Measurements from ENCODE around the gene PLK4.

The PLK4 gene

DNA sequence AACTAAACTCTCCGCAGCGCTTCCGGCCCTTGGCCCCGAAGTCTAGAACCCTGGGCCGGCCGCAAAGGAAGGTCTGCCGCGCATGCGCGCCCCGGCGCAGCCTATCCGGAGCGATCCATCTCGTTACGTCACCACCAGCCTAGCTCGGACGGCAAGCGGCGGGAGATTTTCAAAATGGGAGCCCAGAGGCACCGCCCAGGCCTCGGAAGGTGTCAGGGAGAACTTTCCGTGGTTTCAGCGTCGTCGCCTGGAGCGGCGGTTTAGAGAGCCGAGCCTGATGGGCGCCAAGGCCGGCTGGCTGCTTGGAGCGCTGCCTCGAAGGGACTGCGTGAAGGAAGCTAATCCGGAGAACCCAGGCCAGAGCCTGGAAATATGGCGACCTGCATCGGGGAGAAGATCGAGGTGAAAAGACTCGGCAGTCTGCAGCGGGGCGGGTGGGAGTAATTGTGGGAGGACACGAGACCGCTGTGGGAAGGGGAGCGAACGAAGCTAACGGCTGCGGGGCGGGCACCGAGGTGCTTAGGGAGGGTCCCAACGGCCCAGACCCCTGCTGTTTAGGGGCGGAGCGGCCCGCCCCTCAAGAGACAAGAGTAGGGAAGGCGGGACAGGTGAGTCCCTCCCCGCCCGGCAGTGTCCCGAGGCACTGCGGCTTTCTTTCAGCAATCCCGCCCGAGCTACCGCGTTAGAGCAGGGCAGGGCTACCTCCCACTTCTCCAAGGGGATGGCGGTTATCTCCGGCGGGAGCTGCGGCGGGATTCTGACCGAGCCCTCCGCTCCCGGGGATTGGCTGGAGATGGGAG, at the start of gene PLK4:
PLK4 (plus strand) TSS at position 131 of the 800 bp plus-strand sequence; CDS start at position 373, 242 bp downstream.
- peak within 1 kb of the TSS; percentile 83 to 88 for H3K27ac ChIP-seq (ENCODE audit: low read depth in 2 of 2, low read length in 2 of 2)
- no peaks in the 10 kb centered on the region for H3K27me3 ChIP-seq (ENCODE audit: control insufficient read depth in 2 of 2, insufficient read depth in 2 of 2, low read length in 2 of 2)
- H3K4me3 ChIP-seq (ENCODE audit: low read length in 2 of 2): peak within 1 kb of the TSS; percentile 85 to 95
- H3K4me1 ChIP-seq (ENCODE audit: control insufficient read depth in 2 of 2, insufficient read depth in 2 of 2, low read length in 2 of 2): peaks cover 0 to 8% of the 10 kb centered on the region in 2 donors
- H3K9ac ChIP-seq (ENCODE audit: low read depth in 1 of 2, low read length in 2 of 2): peak within 1 kb of the TSS; percentile 69 to 82
- no peaks in the 10 kb centered on the region for H3K9me3 ChIP-seq (ENCODE audit: control insufficient read depth in 2 of 2, low read length in 2 of 2)
- H3K36me3 ChIP-seq (ENCODE audit: control insufficient read depth in 2 of 2, insufficient read depth in 2 of 2, low read length in 2 of 2): peaks cover 3 to 4% of the 10 kb centered on the region in 2 donors

- H3K27ac ChIP-seq (ENCODE audit: low read depth in 2 of 2, low read length in 2 of 2): no peak overlapping the region
- H3K27me3 ChIP-seq (ENCODE audit: control insufficient read depth in 2 of 2, insufficient read depth in 2 of 2, low read length in 2 of 2): no peaks in the 10 kb centered on the region
- no peaks in the 10 kb centered on the region for H3K36me3 ChIP-seq (ENCODE audit: control insufficient read depth in 2 of 2, insufficient read depth in 2 of 2, low read length in 2 of 2)
- no peaks in the 10 kb centered on the region for H3K9me3 ChIP-seq (ENCODE audit: control insufficient read depth in 2 of 2, low read length in 2 of 2)
- H3K9ac ChIP-seq (ENCODE audit: low read depth in 1 of 2, low read length in 2 of 2): no peak overlapping the region
- no peak overlapping the region for H3K4me3 ChIP-seq (ENCODE audit: low read length in 2 of 2)
- H3K4me1 ChIP-seq (ENCODE audit: control insufficient read depth in 2 of 2, insufficient read depth in 2 of 2, low read length in 2 of 2): no peaks in the 10 kb centered on the region
These were observed 48.1 kb upstream of the PLK4 start for GRCh38 chr4:127832585-127832984.

GRCh38 chr4:127843704-127844600, 36.7 kb upstream of the PLK4 start:
- no peaks in the 10 kb centered on the region for H3K9me3 ChIP-seq (ENCODE audit: control insufficient read depth in 2 of 2, low read length in 2 of 2)
- H3K27ac ChIP-seq (ENCODE audit: low read depth in 2 of 2, low read length in 2 of 2): no peak overlapping the region
- H3K9ac ChIP-seq (ENCODE audit: low read depth in 1 of 2, low read length in 2 of 2): no peak overlapping the region
- no peaks in the 10 kb centered on the region for H3K4me1 ChIP-seq (ENCODE audit: control insufficient read depth in 2 of 2, insufficient read depth in 2 of 2, low read length in 2 of 2)
- no peaks in the 10 kb centered on the region for H3K36me3 ChIP-seq (ENCODE audit: control insufficient read depth in 2 of 2, insufficient read depth in 2 of 2, low read length in 2 of 2)
- no peak overlapping the region for H3K4me3 ChIP-seq (ENCODE audit: low read length in 2 of 2)
- no peaks in the 10 kb centered on the region for H3K27me3 ChIP-seq (ENCODE audit: control insufficient read depth in 2 of 2, insufficient read depth in 2 of 2, low read length in 2 of 2)

GRCh38 chr4:127844601-127845116, 36.0 kb upstream of the PLK4 start:
- Histone ChIP-seq H3K36me3 (ENCODE audit: control insufficient read depth in 2 of 2, insufficient read depth in 2 of 2, low read length in 2 of 2) (no peaks in the 10 kb centered on the region), H3K27me3 (ENCODE audit: control insufficient read depth in 2 of 2, insufficient read depth in 2 of 2, low read length in 2 of 2) (no peaks in the 10 kb centered on the region), H3K27ac (ENCODE audit: low read depth in 2 of 2, low read length in 2 of 2) (no peak overlapping the region), H3K9me3 (ENCODE audit: control insufficient read depth in 2 of 2, low read length in 2 of 2) (peaks cover 0 to 1% of the 10 kb centered on the region in 2 donors), H3K4me1 (ENCODE audit: control insufficient read depth in 2 of 2, insufficient read depth in 2 of 2, low read length in 2 of 2) (no peaks in the 10 kb centered on the region), H3K9ac (ENCODE audit: low read depth in 1 of 2, low read length in 2 of 2) (no peak overlapping the region), H3K4me3 (ENCODE audit: low read length in 2 of 2) (no peak overlapping the region)

DNA sequence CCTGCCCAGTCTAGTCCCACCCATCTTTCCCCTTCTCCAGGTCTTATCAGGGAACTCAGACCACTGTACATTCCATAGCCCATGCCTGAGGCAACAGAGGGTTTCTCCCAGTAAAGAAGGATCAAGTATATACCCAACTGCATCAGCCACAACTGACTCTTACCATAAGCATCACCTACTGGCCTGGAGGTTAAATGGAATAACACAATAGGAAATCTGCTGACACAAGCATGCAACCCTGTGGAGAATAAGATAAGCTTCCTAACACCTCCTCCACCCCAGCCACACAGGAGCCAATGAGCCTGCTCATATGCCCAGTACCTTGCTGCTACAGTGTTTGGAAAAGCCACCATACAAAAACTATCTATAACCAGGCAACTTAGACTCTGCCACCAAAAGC, 34.6 kb upstream of the PLK4 start:
- no peak overlapping the region for H3K27ac ChIP-seq (ENCODE audit: low read depth in 2 of 2, low read length in 2 of 2)
- no peak overlapping the region for H3K9ac ChIP-seq (ENCODE audit: low read depth in 1 of 2, low read length in 2 of 2)
- H3K4me1 ChIP-seq (ENCODE audit: control insufficient read depth in 2 of 2, insufficient read depth in 2 of 2, low read length in 2 of 2): no peaks in the 10 kb centered on the region
- H3K9me3 ChIP-seq (ENCODE audit: control insufficient read depth in 2 of 2, low read length in 2 of 2): peaks cover 4 to 5% of the 10 kb centered on the region in 2 donors
- no peaks in the 10 kb centered on the region for H3K27me3 ChIP-seq (ENCODE audit: control insufficient read depth in 2 of 2, insufficient read depth in 2 of 2, low read length in 2 of 2)
- no peaks in the 10 kb centered on the region for H3K36me3 ChIP-seq (ENCODE audit: control insufficient read depth in 2 of 2, insufficient read depth in 2 of 2, low read length in 2 of 2)
- no peak overlapping the region for H3K4me3 ChIP-seq (ENCODE audit: low read length in 2 of 2)

GRCh38 chr4:127846765-127847164, 33.9 kb upstream of the PLK4 start:
- peaks cover 4 to 5% of the 10 kb centered on the region in 2 donors for H3K9me3 ChIP-seq (ENCODE audit: control insufficient read depth in 2 of 2, low read length in 2 of 2)
- no peak overlapping the region for H3K27ac ChIP-seq (ENCODE audit: low read depth in 2 of 2, low read length in 2 of 2)
- no peaks in the 10 kb centered on the region for H3K27me3 ChIP-seq (ENCODE audit: control insufficient read depth in 2 of 2, insufficient read depth in 2 of 2, low read length in 2 of 2)

GRCh38 chr4:127849505-127850234, 31.0 kb upstream of the PLK4 start:
- no peak overlapping the region for H3K9ac ChIP-seq (ENCODE audit: low read depth in 1 of 2, low read length in 2 of 2)
- H3K9me3 ChIP-seq (ENCODE audit: control insufficient read depth in 2 of 2, low read length in 2 of 2): peaks cover 4 to 8% of the 10 kb centered on the region in 2 donors
- H3K4me1 ChIP-seq (ENCODE audit: control insufficient read depth in 2 of 2, insufficient read depth in 2 of 2, low read length in 2 of 2): no peaks in the 10 kb centered on the region
- no peaks in the 10 kb centered on the region for H3K27me3 ChIP-seq (ENCODE audit: control insufficient read depth in 2 of 2, insufficient read depth in 2 of 2, low read length in 2 of 2)
- H3K36me3 ChIP-seq (ENCODE audit: control insufficient read depth in 2 of 2, insufficient read depth in 2 of 2, low read length in 2 of 2): no peaks in the 10 kb centered on the region
- no peak overlapping the region for H3K4me3 ChIP-seq (ENCODE audit: low read length in 2 of 2)
- H3K27ac ChIP-seq (ENCODE audit: low read depth in 2 of 2, low read length in 2 of 2): no peak overlapping the region

More at GRCh38 chr4:127846765-127847164, 33.9 kb upstream of the PLK4 start:
- H3K4me1 ChIP-seq (ENCODE audit: control insufficient read depth in 2 of 2, insufficient read depth in 2 of 2, low read length in 2 of 2): no peaks in the 10 kb centered on the region
- no peak overlapping the region for H3K9ac ChIP-seq (ENCODE audit: low read depth in 1 of 2, low read length in 2 of 2)
- H3K4me3 ChIP-seq (ENCODE audit: low read length in 2 of 2): no peak overlapping the region
- H3K36me3 ChIP-seq (ENCODE audit: control insufficient read depth in 2 of 2, insufficient read depth in 2 of 2, low read length in 2 of 2): no peaks in the 10 kb centered on the region

DNA sequence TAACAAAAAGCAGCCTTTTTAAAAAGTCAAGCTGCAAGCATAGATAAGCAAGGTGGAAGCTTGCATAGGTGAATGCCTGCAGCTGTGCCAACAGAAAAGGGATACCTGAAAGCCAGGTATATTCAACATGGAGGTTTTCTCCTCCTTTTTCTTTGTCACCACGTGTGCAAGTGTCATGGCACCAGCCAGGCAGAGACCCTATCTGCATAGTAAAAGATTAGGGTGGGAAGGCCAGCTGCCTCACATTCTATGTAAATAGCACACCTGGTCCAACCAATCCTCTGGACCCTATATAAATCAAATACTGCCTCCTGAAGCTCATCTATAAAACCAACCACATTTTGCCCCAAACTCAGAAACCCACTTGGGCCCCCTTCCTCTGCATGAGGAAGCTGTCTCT, 28.0 kb upstream of the PLK4 start:
- Histone ChIP-seq H3K27ac (ENCODE audit: low read depth in 2 of 2, low read length in 2 of 2) (no peak overlapping the region), H3K36me3 (ENCODE audit: control insufficient read depth in 2 of 2, insufficient read depth in 2 of 2, low read length in 2 of 2) (no peaks in the 10 kb centered on the region), H3K4me3 (ENCODE audit: low read length in 2 of 2) (no peak overlapping the region), H3K9ac (ENCODE audit: low read depth in 1 of 2, low read length in 2 of 2) (no peak overlapping the region), H3K9me3 (ENCODE audit: control insufficient read depth in 2 of 2, low read length in 2 of 2) (peaks cover 4 to 8% of the 10 kb centered on the region in 2 donors), H3K27me3 (ENCODE audit: control insufficient read depth in 2 of 2, insufficient read depth in 2 of 2, low read length in 2 of 2) (no peaks in the 10 kb centered on the region), H3K4me1 (ENCODE audit: control insufficient read depth in 2 of 2, insufficient read depth in 2 of 2, low read length in 2 of 2) (no peaks in the 10 kb centered on the region)

- no peak overlapping the region for H3K27ac ChIP-seq (ENCODE audit: low read depth in 2 of 2, low read length in 2 of 2)
- no peaks in the 10 kb centered on the region for H3K27me3 ChIP-seq (ENCODE audit: control insufficient read depth in 2 of 2, insufficient read depth in 2 of 2, low read length in 2 of 2)
- H3K36me3 ChIP-seq (ENCODE audit: control insufficient read depth in 2 of 2, insufficient read depth in 2 of 2, low read length in 2 of 2): no peaks in the 10 kb centered on the region
- H3K9me3 ChIP-seq (ENCODE audit: control insufficient read depth in 2 of 2, low read length in 2 of 2): peaks cover 0 to 3% of the 10 kb centered on the region in 2 donors
- no peak overlapping the region for H3K4me3 ChIP-seq (ENCODE audit: low read length in 2 of 2)
- H3K4me1 ChIP-seq (ENCODE audit: control insufficient read depth in 2 of 2, insufficient read depth in 2 of 2, low read length in 2 of 2): no peaks in the 10 kb centered on the region
- no peak overlapping the region for H3K9ac ChIP-seq (ENCODE audit: low read depth in 1 of 2, low read length in 2 of 2)
These were observed 24.4 kb upstream of the PLK4 start for GRCh38 chr4:127856196-127856812.
